ENCODE data around the gene PPFIBP1.

GRCh38 chr12:27542628-27543027 lies 18.6 kb downstream of the PPFIBP1 start:
- no peak for TF ChIP-seq CTCF (IDR thresholded peaks at IDR 0.05)
- no peak for TF ChIP-seq EZH2 (IDR thresholded peaks at IDR 0.05; ENCODE audit: borderline replicate concordance, insufficient read depth, low read depth, low read length, poor library complexity, severe bottlenecking)
